IPS DF 4.7 (cell line): ENCODE data around the gene PABPC1L2B.
"Not testable (repeated sequence)": the region's sequence is repeated elsewhere in the genome, so short reads cannot be mapped to it uniquely, and the experiment has no call there.

ENCODE experiments used
- DNase-seq: peaks from one replicate; pipeline ENCODE4 v3.0.0-alpha.2; 2013; ENCODE audit warnings: low spot score; ENCODE audit errors: extremely low read depth

The PABPC1L2B gene

DNA sequence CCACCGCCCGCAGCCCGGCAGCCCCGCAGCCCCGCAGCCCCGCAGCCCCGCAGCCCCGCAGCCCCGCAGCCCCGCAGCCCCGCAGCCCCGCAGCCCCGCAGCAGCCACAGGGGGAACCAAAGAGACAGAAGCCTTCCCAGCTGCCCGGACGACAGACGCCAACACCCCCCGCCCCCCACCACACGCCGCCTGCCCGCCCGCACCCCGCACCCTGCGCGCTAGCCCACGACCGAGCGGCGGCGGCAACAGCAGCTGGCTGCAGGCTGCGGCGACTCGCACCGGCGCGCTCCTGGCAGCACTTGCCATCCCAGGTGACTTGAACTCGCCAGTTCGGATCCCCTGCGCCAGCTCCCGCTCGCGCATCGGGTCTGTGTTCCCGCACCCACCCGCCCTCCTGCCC, at the start of gene PABPC1L2B:
Gene PABPC1L2B (plus strand): TSS at position 207 of the 400 bp plus-strand sequence. CDS start 704 bp downstream, outside the sequence.
- DNase-seq: not testable (repeated sequence)

DNA sequence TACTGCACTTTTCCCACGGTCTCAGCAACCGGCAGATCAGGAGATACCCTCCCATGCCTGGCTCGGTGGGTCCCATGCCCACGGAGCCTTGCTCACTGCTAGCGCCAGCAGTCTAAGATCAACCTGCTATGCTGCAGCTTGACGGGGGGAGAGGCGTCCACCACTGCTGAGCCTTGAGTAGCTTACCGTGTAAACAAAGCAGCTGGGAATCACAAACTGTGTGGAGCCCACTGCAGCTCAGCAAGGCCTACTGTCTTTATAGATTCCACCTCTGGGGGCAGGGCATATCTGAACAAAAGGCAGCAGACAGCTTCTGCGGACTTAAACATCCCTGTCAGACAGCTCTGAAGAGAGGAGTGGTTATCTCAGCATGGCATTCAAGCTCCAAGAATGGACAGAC, 42.8 kb upstream of the PABPC1L2B start:
- DNase-seq: not testable (repeated sequence)

DNA sequence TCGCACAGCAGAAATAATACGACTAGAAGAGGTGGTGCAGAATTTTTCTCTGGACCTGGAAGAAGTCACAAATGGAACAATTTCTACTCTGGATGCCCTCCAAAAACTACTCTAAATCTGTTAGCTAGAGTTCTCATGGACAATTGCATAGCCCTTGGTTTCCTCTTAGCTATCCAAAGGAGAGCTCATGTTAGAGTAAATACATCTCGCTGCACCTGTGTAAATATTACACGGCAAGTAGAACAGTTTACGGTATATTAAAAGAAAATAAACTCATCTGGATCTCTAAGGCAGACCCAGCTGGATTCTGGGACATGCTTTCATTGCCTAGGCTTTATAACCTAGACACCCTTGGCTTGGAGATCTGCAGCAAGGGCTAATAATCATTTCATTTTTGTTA, 30.9 kb upstream of the PABPC1L2B start:
- not testable (repeated sequence) for DNase-seq

DNA sequence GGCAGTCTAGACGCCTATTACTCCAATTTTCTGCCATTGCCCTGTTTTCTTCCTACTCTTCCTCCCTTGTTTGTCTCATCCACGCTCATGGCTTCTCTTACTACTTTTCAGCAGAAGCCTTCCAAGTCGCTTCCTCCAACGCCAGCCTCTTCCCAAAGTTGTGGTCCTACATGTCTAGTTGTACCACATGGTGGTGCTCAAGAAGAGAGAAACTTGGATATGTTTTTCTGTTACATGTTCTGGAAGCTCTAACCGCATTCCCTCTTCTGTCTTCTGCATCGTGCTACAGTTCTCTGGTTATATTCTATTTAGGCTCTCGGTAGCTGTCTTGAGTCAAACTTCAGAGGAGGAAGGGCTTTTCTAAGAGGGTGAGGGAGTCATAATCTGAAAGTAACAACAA, 27.9 kb upstream of the PABPC1L2B start:
- DNase-seq: not testable (repeated sequence)

DNA sequence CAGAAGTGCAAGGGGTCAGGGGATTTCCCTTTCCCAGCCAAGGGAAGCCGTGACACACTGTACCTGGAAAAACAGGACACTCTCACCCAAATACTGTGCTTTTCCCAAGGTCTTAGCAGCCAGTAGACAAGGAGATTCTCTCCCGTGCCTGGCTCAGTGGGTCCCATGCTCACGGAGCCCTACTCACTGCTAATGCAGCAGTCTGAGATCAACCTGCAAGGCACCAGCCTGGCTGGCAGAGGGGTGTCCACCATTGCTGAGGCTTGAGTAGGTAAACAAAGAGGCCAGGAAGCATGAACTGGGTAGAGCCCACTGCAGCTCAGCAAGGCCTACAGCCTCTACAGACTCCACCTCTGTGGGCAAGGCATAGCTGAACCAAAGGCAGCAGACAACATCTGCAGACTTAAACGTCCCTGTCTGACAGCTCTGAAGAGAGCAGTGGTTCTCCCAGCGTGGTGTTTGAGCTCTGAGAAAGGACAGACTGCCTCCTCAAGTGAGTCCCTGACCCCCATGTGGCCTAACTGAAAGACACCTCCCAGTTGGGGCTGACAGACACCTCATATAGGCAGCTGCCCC, 21.8 kb upstream of the PABPC1L2B start:
- DNase-seq: not testable (repeated sequence)

DNA sequence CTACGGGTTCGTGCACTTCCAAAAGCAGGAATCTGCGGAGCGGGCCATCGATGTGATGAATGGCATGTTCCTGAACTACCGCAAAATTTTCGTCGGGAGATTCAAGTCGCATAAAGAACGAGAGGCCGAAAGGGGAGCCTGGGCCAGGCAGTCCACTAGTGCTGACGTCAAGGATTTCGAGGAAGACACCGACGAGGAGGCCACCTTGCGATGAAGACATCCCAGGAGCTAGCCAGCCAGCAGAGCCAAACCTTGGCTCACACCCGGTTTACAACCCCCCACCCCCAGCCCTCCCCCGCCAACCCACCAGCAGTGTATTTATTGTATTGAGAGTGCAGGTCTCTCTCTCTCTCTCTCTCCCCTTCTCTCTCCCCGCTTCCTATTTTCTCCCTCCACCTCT, 1.3 kb downstream of the PABPC1L2B start:
- DNase-seq: not testable (repeated sequence)

DNA sequence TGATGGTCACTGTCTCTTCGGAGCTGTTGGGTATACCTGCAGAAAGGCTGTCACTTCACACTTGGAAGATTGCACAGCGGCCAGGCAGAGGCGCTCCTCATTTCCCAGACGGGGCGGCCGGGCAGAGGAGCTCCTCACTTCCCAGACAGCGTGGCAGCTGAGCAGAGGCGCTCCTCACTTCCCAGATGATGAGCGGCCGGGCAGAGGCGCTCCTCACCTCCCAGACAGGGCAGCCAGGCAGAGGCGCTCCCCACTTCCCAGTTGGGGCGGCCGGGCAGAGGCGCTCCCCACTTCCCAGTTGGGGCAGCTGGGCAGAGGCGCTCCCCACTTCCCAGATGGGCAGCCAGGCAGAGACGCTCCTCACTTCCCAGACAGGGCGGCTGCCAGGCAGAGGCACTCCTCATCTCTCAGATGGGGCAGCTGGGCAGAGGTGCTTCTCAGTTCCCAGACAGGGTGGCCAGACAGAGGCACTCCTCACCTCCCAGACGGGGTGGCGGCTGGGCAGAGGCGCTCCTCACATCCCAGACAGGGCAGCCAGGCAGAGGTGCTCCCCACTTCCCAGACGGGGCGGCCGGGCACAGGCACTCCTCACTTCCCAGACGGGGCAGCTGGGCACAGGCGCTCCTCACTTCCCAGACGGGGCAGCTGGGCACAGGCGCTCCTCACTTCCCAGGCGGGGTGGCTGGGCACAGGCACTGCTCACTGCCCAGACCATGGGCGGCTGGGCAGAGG, 18.8 kb downstream of the PABPC1L2B start:
- DNase-seq: no peak

DNA sequence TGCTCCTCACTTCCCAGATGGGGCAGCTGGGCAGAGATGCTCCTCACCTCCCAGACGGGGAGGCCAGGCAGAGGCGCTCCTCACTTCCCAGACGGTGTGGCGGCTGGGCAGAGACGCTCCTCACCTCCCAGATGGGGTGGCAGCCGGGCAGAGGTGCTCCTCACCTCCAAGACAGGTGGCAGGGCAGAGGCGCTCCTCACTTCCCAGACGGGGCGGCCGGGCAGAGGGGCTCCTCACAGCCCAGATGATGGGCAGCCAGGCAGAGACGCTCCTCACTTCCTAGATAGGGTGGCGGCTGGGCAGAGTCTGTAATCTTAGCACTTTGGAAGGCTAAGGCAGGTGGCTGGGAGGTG, 19.3 kb downstream of the PABPC1L2B start:
- not testable (repeated sequence) for DNase-seq

DNA sequence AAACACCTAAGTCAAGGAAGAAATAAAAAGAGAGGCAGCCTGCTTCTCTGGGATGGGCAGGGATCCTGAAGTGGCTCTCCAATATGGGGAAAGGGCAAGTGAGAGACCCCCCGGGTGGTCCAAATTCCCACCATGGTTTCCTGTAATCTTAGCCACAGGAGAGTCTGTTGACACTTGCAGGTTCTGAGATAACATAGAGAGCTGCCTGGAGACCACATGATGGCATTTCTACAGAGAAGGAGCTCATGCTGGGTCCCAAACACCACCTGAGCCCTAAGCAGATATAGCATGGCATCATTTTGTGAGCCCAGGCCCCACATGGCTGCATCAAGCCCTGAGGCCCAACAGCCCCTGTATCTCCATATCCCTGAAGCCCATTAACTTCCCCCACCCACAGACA, 26.1 kb downstream of the PABPC1L2B start:
- no peak for DNase-seq
